GM18873 (cell line): ENCODE measurements around the gene HOXA10.

Source experiments
- ATAC-seq: cut with Tn5 transposase; IDR thresholded peaks from one replicate; pipeline ENCODE4 v1.9.1; 2021; ENCODE audit warnings: mild to moderate bottlenecking, moderate library complexity, moderate number of reproducible peaks; ENCODE audit not compliant: unreplicated experiment, low FRiP score

Gene HOXA10

GRCh38 chr7:27168265-27168947, 5.7 kb downstream of the HOXA10 start:
- ATAC-seq: no peak

GRCh38 chr7:27167916-27168264, 6.2 kb downstream of the HOXA10 start:
- ATAC-seq: no peak

- no peak for ATAC-seq
These were observed 7.3 kb downstream of the HOXA10 start for GRCh38 chr7:27166531-27167505.

- no peak for ATAC-seq
These were observed 8.1 kb downstream of the HOXA10 start for GRCh38 chr7:27165996-27166530.

- ATAC-seq: no peak
These were observed 8.8 kb downstream of the HOXA10 start, which contains the start of gene HOXA9 for GRCh38 chr7:27165089-27165995. HOXA9 (minus strand) TSS chr7:27165537; CDS start chr7:27165457, 80 bp downstream.

- no peak for ATAC-seq
These were observed 9.6 kb downstream of the HOXA10 start for GRCh38 chr7:27164367-27165088.

- ATAC-seq: no peak
These were observed 10.1 kb downstream of the HOXA10 start for GRCh38 chr7:27164045-27164366.

- ATAC-seq: no peak
These were observed 10.7 kb downstream of the HOXA10 start for GRCh38 chr7:27163288-27164044.

- no peak for ATAC-seq
These were observed 11.4 kb downstream of the HOXA10 start for GRCh38 chr7:27162561-27163287.

GRCh38 chr7:27161721-27162560, 12.2 kb downstream of the HOXA10 start:
- ATAC-seq: no peak

- ATAC-seq: no peak
These were observed 12.9 kb downstream of the HOXA10 start for GRCh38 chr7:27161214-27161720.

GRCh38 chr7:27160546-27161213, 13.4 kb downstream of the HOXA10 start:
- no peak for ATAC-seq

GRCh38 chr7:27160145-27160545, 14.0 kb downstream of the HOXA10 start:
- ATAC-seq: no peak

GRCh38 chr7:27159266-27160144, 14.6 kb downstream of the HOXA10 start:
- ATAC-seq: no peak

- ATAC-seq: no peak
These were observed 15.5 kb downstream of the HOXA10 start for GRCh38 chr7:27158436-27159265.
